ENCODE results near the gene KRT79.

Gene KRT79

GRCh38 chr12:52788192-52788875 is 45.8 kb downstream of the KRT79 start:
- no peak for DNase-seq

GRCh38 chr12:52787324-52788191 is 46.6 kb downstream of the KRT79 start:
- no peak for DNase-seq

DNA sequence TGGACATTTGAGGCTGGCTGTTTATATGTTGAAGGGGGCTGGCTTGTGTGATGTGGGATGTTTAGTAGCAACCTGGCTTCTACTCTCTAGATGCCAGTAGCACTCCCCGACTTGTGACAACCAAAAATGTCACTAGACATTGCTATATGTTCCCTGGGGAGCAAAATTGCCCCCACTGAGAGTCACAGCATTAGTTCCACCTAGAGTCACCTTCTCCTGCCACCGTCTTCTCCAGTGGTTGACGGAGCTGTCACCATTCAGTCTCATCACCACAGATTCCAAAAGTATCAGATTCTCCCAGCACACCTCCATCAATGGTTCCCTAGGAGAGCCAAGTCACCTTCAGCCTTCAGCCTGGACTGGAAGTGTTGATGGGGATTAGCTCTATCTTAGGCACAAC is 49.2 kb downstream of the KRT79 start:
- no peak for DNase-seq

GRCh38 chr12:52783563-52784316 is 50.4 kb downstream of the KRT79 start:
- DNase-seq = no peak

DNA sequence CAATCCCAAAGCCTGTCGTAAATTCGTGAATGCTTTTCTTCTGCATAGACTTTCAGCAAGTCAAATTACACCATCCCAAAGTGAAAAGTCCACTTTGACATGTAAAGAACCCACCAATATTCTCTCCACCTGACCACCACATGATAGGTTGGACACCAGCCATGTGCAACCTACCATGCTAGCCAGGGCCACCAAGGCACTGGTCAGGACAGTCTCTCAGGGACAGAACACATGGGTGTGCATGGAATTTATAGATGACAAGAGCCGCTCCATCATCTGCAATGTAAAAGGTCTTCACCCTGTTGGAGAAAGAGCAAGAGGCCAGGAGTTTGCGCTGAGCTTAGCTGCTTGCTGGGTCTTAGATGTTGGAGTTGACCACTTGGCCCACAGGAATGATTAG is 51.6 kb downstream of the KRT79 start:
- DNase-seq = no peak

DNA sequence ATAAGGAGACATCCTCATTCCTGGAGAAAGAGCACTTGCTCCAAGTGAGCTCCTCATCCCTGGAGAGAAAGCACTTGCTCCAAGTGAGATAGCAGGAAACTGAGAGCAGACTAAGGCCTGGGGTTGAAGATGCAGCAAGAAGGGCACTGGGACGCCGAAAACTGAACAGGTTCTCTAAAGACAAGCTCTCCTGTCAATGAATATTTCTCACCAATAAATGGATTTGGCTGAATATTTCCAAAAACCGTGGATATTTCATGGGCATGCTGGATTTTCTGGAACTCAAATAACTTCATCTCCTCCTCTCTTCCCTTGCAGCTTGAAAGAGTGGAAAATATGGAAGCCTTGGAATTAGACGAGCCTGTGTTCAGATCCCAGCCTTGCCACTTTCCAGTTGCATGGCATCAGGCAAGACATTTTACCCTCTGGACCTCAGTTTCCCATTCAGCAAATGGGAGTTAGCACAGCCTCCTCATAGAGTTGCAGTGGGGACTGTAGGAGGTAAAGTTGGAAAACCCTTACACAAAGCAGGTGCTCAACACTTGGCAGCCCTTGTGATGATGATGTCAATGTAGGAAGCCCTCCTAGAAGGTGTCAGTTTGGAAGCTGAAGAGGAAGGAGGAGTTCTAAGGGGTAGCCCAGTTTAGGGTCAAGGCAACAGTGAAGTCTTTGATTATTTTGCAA is 52.6 kb downstream of the KRT79 start:
- no peak for DNase-seq

- no peak for DNase-seq
These were observed 54.2 kb downstream of the KRT79 start for GRCh38 chr12:52779914-52780313.

DNA sequence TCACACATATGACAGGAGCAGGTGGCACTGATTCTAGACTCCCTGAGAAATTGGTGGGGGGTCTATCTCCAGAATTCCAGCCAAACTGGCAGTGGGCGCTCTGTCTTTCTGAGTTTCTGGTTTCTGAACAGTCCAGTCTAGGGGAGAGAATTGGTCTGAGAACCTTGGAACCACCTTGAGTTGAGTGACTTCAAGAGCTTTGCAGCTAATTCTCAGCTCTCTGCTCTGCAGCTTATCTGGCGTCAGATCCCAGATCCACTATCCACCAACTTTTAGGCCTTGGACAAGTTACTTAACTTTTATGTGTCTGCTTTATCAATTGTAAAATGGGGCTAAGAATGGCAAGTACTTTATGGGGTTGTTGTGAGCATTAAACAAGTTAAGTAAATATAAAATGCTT is 55.3 kb downstream of the KRT79 start:
- DNase-seq = no peak

DNA sequence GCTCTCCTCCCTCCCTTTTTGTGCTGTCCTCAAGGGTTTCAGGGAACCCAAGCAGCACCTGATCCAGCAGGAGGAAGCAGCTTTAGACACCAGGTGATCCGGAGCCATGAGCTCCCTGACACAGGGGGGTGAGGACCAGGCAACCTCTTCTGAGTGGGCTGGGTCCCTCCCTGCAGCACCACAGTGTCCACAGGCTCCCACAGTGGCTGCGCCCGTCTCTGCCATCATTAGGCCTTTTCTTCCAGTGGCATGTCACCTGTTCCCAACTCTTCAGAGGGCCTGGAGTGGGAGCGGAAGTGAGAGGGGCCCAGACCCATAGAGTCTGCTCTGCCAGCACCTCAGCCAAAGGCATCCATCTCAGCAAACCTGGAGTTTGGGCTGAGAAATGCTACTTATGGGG is 56.5 kb downstream of the KRT79 start:
- DNase-seq = no peak

DNA sequence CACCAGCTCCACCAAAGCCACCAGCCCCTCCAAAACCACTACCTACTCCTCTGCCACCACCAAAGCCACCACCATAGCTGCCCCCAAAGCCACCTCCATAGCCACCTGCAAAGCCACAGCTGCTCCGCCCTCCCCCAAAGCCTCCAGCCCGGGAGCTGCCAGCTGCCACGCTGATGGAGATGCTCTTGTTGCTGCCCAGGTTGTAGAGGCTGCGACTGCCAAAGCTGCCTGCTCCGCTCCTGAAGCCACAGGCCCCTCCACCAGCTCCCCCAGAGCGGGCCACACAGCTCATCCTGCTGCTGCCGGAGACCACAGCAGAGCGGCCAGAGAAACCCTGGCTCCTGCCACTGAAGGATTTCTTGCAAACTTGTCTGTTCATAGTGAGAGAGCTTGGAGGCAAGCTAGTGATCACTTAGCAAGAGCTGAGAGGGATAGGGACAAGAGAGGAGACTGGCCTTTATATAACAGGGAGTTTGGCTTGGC is 57.2 kb downstream of the KRT79 start, which contains the start of gene KRT76:
Gene KRT76, minus strand, starts transcription at position 433 of the 483 bp plus-strand sequence. Its CDS starts 54 bp downstream, at position 379.
- no peak for DNase-seq

- no peak for DNase-seq
These were observed 57.7 kb downstream of the KRT79 start for GRCh38 chr12:52776435-52776834.

- no peak for DNase-seq
These were observed 59.4 kb downstream of the KRT79 start for GRCh38 chr12:52774629-52775250.

DNA sequence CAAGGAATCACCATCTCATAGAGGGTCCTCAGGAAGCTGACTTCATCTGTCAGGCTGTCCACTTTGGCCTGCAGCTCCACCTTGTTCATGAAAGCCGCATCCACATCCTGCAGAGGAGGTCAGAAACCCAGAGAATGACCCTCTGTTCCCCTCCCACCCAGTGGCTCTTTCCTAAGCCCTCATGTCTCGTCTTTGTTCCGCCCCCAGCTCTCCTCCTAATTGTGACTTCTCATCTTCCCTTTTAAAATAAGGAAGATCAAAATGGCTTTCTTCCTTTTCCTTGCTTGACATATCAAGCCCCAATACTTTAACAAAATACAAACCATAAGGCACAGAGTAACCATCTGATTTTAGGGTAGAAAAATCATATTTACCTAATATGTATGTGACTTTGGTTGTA is 61.3 kb downstream of the KRT79 start:
- no peak for DNase-seq

DNA sequence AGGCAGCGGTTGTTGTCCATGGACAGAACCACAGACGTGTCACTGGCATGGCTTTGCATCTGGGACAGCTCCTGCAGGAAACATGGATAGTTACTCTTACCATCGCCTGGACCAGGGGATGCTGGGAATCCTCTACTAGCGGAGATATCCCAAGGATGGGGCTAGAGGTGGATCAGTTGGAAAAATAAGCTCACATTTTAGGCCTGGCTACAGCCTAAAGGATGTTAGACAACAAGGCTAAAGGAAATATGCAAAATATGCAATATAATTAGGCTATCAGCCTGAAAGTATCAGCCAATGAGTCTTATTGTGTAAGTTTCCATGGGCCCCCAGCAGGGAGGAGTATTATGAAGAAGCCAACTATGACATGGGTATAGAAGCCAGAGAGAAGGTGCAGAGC is 61.9 kb downstream of the KRT79 start:
- no peak for DNase-seq

DNA sequence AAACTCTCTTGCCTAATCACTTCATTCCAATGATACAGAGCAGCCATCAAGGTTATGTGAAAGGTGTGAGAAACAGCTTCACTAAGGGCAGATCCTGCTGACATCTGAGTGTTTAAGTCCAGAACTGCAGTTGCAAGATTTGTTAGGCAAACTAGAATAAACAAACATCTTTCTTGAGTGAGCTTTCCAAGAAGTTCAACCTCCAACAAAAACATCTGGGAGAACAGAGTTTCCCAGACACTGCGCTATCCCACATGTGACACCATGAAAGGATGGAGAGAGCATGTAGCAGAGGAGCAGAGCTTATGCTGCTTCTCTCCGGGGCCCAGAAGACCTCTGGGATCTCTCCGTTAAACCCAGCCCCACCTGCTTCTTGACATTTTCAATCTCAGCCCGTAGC is 62.6 kb downstream of the KRT79 start:
- no peak for DNase-seq
